Measurements from ENCODE around the gene C1orf56. TPM values are rescaled to one million over a fixed set of nuclear protein-coding genes. Genes with fewer than 3 reads are reported as not detected.

C1orf56 gene
- total RNA-seq, 1 experiment from 2014 or later, result 2.0 TPM

DNA sequence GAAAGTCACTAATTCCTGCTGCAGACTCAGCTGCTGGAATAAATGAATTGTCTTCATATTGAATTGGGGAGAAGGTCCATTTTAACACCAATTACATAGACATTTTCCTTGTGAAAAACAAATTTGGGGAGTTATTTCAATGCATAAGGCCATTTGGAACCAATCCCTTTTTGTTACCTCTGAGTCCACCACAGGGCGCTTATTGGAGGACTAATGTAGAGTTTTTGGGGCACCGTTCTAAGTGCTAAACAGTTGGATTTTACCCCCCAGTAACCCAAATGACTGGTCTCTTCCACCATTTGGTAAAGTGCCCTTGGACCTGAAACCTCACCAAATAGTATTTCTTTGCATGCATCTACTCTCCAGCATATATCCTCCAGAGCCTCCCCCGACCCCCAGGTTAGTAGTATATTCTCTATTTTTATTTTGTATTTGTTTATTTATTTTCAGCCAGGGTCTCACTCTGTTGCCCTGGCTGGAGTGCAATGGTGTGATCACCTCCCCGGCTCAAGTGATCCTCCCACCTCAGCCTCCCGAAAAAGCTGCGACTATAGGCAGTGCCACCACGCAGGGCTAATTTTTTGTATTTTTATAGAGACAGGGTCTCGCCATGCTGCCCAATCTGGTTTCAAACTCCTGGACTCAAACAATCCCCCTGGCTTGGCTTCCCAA is 37.7 kb upstream of the C1orf56 start:
- Histone ChIP-seq H3K36me3 (no peaks in the 10 kb centered on the region), H3K4me3 (no peak overlapping the region), H3K27ac (no peak overlapping the region), H3K4me1 (peaks cover 3% of the 10 kb centered on the region; the same call in 1 of the 2 replicates), H3K27me3 (no peaks in the 10 kb centered on the region), H3K9me3 (replicated peaks) (no peaks in the 10 kb centered on the region)
- no peak for DNase-seq

DNA sequence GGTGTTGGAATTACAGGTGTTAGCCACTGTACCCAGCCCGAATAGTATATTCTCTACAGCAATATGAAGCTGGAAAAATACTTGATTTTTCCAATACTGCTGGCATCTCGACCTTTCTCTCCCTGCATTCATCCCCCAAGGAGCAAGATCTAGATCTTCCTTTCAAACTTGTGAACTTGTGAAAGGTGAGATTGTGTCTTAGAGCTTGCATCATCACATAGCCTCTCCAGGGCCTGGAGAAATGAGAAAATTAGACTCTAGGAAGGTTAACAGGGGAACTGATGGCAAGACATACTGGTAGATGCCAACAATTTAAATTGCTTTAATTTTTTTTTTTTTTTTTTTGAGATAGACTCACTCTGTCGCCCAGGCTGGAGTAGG is 37.2 kb upstream of the C1orf56 start:
- Histone ChIP-seq H3K9me3 (replicated peaks) (no peaks in the 10 kb centered on the region), H3K4me1 (peaks cover 3% of the 10 kb centered on the region; the same call in 1 of the 2 replicates)

DNA sequence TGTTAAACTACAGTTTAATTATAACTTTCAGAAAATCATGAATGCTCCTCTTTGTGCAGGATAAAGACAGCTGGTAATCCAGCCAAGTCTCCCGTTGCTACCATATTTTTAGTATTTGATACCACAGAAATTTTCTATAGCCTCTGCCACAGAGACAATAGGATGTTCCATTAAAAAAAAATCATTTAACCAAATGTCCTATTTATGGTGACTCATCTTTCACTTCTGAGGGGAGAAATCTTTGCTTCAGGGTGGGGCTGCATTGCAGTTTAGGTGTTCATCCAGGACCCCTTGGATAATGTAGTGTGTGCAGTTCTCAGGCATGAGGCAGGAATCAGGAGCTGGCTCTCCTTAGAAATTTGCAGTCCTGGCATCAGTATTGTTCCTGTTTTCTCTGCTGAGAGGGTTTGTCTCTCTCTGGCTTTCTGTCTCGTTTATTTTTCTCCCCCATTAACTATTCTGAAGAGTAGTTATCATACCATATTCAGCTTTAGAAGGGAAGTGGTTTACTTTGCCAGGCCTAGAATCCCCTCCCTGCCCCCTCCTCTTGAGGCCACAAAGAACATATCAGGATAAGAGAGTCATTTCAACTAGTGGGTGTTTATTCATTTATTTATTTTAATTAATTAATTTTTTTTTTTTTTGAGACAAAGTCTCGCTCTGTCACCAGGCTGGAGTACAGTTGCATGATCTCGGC is 36.2 kb upstream of the C1orf56 start:
- H3K27me3 ChIP-seq, result no peaks in the 10 kb centered on the region
- no peak for DNase-seq
- H3K36me3 ChIP-seq, result no peaks in the 10 kb centered on the region
- H3K4me1 ChIP-seq, result no peaks in the 10 kb centered on the region
- H3K4me3 ChIP-seq, result no peak overlapping the region
- H3K27ac ChIP-seq, result no peak overlapping the region
- no peaks in the 10 kb centered on the region for H3K9me3 ChIP-seq (replicated peaks)

More for the DNA sequence above, 37.2 kb upstream of the C1orf56 start:
- DNase-seq, result no peak
- Histone ChIP-seq H3K27ac (no peak overlapping the region), H3K27me3 (no peaks in the 10 kb centered on the region), H3K4me3 (no peak overlapping the region), H3K36me3 (no peaks in the 10 kb centered on the region)

DNA sequence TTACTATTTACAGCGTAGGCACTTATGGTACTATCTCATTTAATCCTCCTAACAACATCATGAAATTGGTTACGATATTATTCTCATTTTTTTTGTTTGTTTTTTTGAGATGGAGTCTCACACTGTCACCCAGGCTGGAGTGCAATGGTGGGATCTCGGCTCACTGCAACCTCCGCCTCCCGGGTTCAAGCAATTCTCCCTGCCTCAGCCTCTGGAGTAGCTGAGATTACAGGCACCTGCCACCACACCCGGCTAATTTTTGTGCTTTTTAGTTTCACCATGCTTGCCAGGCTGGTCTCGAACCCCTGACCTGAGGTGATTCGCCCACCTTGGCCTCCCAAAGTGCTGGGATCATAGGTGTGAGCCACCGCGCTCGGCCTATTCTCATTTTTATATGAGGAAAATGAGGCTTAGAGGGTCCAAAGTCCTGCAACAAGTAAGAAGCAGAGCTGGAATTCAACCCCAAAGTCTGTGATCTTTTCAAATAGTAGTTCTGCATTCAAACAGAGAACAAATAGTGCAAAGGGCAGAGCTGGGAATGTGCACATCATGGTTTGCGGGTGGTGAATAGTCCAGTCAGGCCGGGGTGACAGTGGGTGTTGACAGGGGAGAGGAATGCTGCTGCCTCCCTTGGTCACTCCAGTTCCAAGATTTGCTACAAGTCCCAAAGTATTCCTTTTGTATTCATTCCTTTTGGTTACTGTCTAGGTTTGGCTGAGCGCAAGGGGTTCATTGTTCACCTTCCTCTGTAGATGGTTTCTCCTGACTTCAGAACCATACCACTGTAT is 34.7 kb upstream of the C1orf56 start:
- Histone ChIP-seq H3K27me3 (no peaks in the 10 kb centered on the region), H3K36me3 (no peaks in the 10 kb centered on the region), H3K4me1 (no peaks in the 10 kb centered on the region), H3K9me3 (replicated peaks) (no peaks in the 10 kb centered on the region), H3K4me3 (no peak overlapping the region), H3K27ac (no peak overlapping the region)
- no peak for DNase-seq

DNA sequence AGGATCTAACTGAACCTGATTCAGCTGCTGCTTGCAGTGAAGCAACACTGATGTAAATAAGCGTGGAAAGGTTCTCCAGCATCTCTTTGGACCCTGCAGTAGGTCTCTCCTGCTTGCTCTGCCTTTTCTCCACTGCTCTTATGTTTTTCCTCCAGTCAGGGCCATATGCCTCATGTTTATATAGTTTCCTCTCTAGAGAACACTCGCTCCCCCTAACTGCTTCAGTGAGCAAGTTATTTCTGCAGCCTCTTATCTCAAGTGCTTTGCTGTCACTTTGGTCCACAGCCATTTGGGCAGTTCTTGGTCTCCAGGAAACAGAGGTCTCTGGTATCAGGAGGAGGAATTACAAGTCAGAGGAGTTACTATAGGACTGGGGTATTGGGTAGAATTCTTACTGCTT is 34.0 kb upstream of the C1orf56 start:
- Histone ChIP-seq H3K36me3 (no peaks in the 10 kb centered on the region), H3K27me3 (no peaks in the 10 kb centered on the region), H3K9me3 (replicated peaks) (no peaks in the 10 kb centered on the region), H3K4me3 (no peak overlapping the region), H3K27ac (no peak overlapping the region), H3K4me1 (no peaks in the 10 kb centered on the region)
- no peak for DNase-seq

DNA sequence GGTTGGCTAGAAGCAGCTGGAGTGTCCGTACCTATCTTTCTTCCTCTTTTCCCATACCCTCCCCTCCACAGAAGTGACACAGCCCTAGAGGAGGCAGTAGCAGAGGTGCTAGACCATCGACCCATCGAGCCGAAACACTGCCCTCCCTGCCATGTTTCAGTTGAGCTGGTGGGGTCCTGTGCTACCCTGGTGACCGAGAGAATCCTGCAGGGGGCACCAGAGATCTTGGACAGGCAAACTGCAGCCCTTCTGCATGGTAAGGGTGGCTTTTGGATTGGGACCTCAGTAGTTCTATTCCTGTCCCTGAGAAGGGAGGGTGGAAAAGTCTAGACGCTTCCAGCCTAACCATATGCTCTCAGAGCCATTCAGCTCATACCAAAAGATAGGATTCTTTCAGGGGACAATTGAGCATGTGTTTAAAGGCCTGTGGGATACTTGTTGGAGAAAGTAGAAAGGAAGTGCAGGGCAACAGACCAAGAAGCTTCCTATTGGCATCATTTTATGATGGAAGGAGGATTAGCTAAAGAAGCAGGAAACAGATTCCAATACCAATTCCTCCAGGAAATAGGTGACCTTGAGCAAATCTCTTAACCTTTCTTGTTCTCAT is 22.9 kb upstream of the C1orf56 start:
- Histone ChIP-seq H3K4me1 (peaks cover 7% of the 10 kb centered on the region), H3K36me3 (no peaks in the 10 kb centered on the region), H3K4me3 (no peak overlapping the region), H3K27me3 (no peaks in the 10 kb centered on the region), H3K27ac (no peak overlapping the region), H3K9me3 (replicated peaks) (no peaks in the 10 kb centered on the region)
- DNase-seq, result peak; percentile 77 to 80

DNA sequence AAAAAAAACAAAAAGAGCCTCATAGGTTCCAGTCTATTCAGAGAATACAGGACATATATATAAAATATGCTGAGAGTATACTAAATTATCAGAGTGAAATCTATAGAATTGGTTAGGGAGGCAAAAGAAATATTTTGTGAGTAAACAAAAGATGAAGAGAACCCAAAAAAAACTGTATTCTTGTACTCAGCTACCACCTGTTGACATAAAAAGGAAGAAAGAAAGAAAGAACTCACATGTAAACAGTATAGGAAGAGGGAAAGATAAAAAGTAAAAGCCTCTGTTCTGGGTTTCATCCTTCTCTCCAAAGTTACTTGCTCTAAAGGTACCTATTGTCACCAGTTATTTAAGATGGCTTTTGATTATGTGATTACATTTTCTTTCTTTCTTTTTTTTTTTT is 21.1 kb upstream of the C1orf56 start:
- Histone ChIP-seq H3K36me3 (no peaks in the 10 kb centered on the region), H3K27me3 (no peaks in the 10 kb centered on the region), H3K27ac (no peak overlapping the region), H3K4me3 (no peak overlapping the region), H3K9me3 (replicated peaks) (no peaks in the 10 kb centered on the region), H3K4me1 (peaks cover 7% of the 10 kb centered on the region)
- DNase-seq, result no peak

DNA sequence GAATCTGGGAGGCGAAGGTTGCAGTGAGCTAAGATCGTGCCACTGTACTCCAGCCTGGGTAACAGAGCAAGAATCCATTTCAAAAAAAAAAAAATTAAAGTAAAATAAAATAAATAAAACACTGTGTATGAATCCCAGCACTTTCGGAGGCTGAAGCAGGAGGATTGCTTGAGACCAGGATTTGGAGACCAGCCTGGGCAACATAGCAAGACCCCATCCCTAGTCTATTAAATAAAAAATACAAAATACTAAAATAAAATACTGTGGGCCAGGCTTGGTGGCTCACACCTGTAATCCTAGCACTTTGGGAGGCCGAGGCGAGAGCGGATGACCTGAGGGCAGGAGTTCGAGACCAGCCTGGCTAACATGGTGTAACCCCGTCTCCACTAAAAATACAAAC is 15.4 kb upstream of the C1orf56 start:
- no peak overlapping the region for H3K4me3 ChIP-seq
- no peak for DNase-seq
- H3K4me1 ChIP-seq, result no peaks in the 10 kb centered on the region
- no peaks in the 10 kb centered on the region for H3K27me3 ChIP-seq
- H3K36me3 ChIP-seq, result no peaks in the 10 kb centered on the region; the same call in 1 of the 2 replicates
- no peaks in the 10 kb centered on the region for H3K9me3 ChIP-seq (replicated peaks)
- no peak overlapping the region for H3K27ac ChIP-seq

DNA sequence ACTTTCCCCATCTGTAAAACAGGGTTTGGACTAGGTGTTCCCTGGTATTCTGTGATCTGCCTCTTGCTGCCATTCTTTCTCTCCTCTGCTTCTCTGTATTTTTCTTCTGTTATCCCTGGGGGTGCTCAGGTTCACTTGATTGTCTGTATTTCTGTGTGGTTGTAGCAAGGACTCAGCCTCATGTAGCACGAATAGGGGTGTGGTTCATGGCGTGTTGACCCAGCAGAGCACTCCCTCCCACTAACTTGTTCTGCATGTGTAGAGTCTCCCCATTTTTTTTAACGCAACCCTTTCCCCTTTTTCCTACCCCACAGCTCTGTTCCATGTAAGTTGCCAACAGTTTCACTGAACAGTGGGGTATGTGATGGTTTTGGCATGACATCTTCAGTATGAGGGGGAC is 12.4 kb upstream of the C1orf56 start:
- Histone ChIP-seq H3K4me3 (no peak overlapping the region), H3K9me3 (replicated peaks) (no peaks in the 10 kb centered on the region), H3K36me3 (no peaks in the 10 kb centered on the region; the same call in 1 of the 2 replicates), H3K27me3 (no peaks in the 10 kb centered on the region), H3K27ac (no peak overlapping the region), H3K4me1 (no peaks in the 10 kb centered on the region)
- DNase-seq, result no peak

DNA sequence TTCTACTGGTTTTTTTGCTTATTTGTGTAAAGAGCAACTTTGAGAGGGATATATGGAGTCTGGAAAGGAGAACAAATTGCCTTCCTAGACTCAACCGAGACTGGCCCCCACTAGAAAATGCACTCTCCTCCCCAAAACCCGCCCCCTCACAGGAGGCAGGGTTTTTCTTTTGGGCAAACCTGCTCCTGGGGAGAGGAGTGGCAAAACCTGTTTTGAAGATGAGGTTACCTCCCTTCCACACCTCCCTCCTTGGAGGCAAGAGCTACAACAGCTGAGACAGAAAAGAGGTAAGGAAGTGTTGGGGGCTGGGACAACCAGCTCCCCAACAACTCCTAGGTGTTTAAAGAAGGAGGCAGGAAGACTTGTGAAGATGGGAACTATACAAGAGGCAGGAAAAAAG is 11.2 kb upstream of the C1orf56 start, which contains the start of gene BNIPL:
Gene BNIPL, plus strand, starts transcription at position 231 of the 400 bp plus-strand sequence. Its CDS starts 140 bp downstream, at position 371.
- Histone ChIP-seq H3K36me3 (no peaks in the 10 kb centered on the region; the same call in 1 of the 2 replicates), H3K27me3 (no peaks in the 10 kb centered on the region), H3K27ac (no peak within 1 kb of the TSS)

DNA sequence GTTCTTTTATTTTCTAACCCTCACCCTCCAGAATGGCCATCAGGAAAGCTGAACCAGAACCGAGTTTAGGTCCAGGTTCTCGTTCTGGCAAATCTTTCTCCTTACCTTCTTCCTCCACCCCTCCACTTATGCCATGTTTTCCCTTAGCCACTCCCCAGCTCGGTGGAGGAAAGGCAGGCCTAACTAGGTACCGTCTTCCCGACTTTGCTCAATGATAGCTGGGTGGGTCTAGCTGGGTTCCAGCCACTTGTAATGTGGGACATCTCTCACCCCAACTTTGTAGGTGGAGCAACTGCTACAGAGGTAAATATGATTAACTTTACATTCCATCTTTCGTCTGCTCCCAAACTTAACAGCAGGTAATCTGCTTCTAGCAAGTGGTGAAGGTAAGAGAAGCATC is 10.5 kb upstream of the C1orf56 start:
- H3K9me3 ChIP-seq (replicated peaks), result no peaks in the 10 kb centered on the region
- no peak for DNase-seq
- no peaks in the 10 kb centered on the region for H3K4me1 ChIP-seq
- H3K36me3 ChIP-seq, result no peaks in the 10 kb centered on the region; the same call in 1 of the 2 replicates
- H3K27me3 ChIP-seq, result no peaks in the 10 kb centered on the region
- no peak overlapping the region for H3K4me3 ChIP-seq
- H3K27ac ChIP-seq, result no peak overlapping the region

More for the DNA sequence above, 11.2 kb upstream of the C1orf56 start, which contains the start of gene BNIPL:
- Histone ChIP-seq H3K4me3 (no peak within 1 kb of the TSS), H3K9me3 (replicated peaks) (no peaks in the 10 kb centered on the region), H3K4me1 (no peaks in the 10 kb centered on the region)
- no peak for DNase-seq

DNA sequence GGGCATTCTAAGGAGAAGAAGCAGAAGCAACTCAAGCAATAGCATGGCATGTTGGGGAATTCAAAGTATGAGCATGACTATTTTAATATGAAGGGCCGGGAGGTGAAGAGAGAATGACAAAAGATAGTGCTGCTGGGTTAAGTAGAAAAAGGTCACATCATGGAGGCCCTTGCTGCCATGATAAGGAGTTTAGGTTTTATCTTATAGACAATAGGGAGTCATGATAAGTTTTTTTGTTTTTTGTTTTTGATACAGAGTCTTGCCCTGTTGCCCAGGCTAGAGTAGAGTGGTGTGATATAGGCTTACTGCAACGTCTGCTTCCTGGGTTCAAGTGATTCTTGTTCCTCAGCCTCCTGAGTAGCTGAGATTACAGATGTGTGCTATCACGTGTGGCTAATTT is 8.0 kb upstream of the C1orf56 start:
- Histone ChIP-seq H3K9me3 (replicated peaks) (no peaks in the 10 kb centered on the region), H3K36me3 (no peaks in the 10 kb centered on the region), H3K4me1 (no peaks in the 10 kb centered on the region), H3K27me3 (no peaks in the 10 kb centered on the region), H3K27ac (no peak overlapping the region), H3K4me3 (no peak overlapping the region)
- DNase-seq, result no peak

DNA sequence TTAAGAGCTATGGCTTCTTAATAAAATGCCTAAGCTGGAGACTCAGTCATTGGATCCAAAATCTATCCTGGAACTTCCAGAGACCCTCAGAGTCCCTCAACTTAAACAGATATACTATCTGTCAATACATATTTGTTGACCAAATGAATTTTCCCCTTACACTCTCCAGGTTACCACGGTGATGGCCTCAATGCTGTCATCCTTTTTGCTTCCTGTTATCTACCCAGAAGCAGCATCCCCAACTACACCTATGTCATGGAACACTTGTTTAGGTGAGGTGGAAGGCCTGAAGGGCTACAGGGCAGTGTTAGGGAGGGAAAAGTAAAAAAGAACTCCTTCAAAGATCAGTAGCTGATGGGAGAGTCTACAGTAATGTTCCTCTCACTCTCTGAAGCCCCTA is 4.4 kb upstream of the C1orf56 start:
- H3K27me3 ChIP-seq, result no peaks in the 10 kb centered on the region
- H3K9me3 ChIP-seq (replicated peaks), result no peaks in the 10 kb centered on the region

DNA sequence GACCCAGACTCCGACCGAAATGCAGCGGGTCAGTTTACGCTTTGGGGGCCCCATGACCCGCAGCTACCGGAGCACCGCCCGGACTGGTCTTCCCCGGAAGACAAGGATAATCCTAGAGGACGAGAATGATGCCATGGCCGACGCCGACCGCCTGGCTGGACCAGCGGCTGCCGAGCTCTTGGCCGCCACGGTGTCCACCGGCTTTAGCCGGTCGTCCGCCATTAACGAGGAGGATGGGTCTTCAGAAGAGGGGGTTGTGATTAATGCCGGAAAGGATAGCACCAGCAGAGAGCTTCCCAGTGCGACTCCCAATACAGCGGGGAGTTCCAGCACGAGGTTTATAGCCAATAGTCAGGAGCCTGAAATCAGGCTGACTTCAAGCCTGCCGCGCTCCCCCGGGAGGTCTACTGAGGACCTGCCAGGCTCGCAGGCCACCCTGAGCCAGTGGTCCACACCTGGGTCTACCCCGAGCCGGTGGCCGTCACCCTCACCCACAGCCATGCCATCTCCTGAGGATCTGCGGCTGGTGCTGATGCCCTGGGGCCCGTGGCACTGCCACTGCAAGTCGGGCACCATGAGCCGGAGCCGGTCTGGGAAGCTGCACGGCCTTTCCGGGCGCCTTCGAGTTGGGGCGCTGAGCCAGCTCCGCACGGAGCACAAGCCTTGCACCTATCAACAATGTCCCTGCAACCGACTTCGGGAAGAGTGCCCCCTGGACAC is 534 bp downstream of the C1orf56 start:
- Histone ChIP-seq H3K4me1 (no peaks in the 10 kb centered on the region), H3K36me3 (peaks cover 29% of the 10 kb centered on the region), H3K27me3 (no peaks in the 10 kb centered on the region), H3K27ac (peak overlapping the region; percentile 68), H3K4me3 (peak overlapping the region; percentile 74), H3K9me3 (replicated peaks) (no peaks in the 10 kb centered on the region)
- DNase-seq, result peak; percentile 72 to 76

More for the DNA sequence above, 4.4 kb upstream of the C1orf56 start:
- no peak overlapping the region for H3K27ac ChIP-seq
- no peak overlapping the region for H3K4me3 ChIP-seq
- no peaks in the 10 kb centered on the region for H3K36me3 ChIP-seq
- no peak for DNase-seq
- no peaks in the 10 kb centered on the region for H3K4me1 ChIP-seq
